Stomach smooth muscle (tissue), 2 donors: ENCODE data around the gene ROBO3.
A peak's percentile ranks its signal among the peaks of the same experiment; 100 is the strongest.

Experiments used
- H3K27ac ChIP-seq: one replicate; pipeline ENCODE4 v1.7.0; 2013; ENCODE audit warnings: mild to moderate bottlenecking, low read length, inconsistent platforms
- H3K27me3 ChIP-seq, 2 donors: one replicate each; pipeline ENCODE4 v1.7.0; 2013; ENCODE audit warnings: low read length in 2 of 2; ENCODE audit not compliant: insufficient read depth in 2 of 2, control insufficient read depth in 1 of 2
- H3K36me3 ChIP-seq, 2 donors: one replicate each; pipeline ENCODE4 v1.7.0; 2013; ENCODE audit warnings: low read length in 2 of 2; ENCODE audit not compliant: control insufficient read depth in 2 of 2, insufficient read depth in 2 of 2
- H3K4me1 ChIP-seq: one replicate; pipeline ENCODE4 v1.7.0; 2013; ENCODE audit warnings: low read length; ENCODE audit not compliant: control insufficient read depth, insufficient read depth
- H3K4me3 ChIP-seq, 2 donors: one replicate each; pipeline ENCODE4 v1.7.0; 2013; ENCODE audit warnings: low read length in 2 of 2
- H3K9ac ChIP-seq, 2 donors: one replicate each; pipeline ENCODE4 v1.7.0; 2013; ENCODE audit warnings: low read length in 2 of 2, mild to moderate bottlenecking in 1 of 2
- H3K9me3 ChIP-seq, 2 donors: one replicate each; pipeline ENCODE4 v1.7.0; 2013; ENCODE audit warnings: low read length in 2 of 2; ENCODE audit not compliant: control insufficient read depth in 2 of 2
- donor health status: healthy.
- donor health status: Pancreatic carcinoma.

ROBO3 gene

GRCh38 chr11:124900464-124900863 is 35.2 kb downstream of the ROBO3 start:
- Histone ChIP-seq H3K9me3 (no peaks in the 10 kb centered on the region), H3K4me3 (no peak overlapping the region), H3K36me3 (no peaks in the 10 kb centered on the region), H3K27me3 (no peaks in the 10 kb centered on the region), H3K9ac (no peak overlapping the region), H3K4me1 (peaks cover 15% of the 10 kb centered on the region), H3K27ac (no peak overlapping the region)

- peaks cover 10% of the 10 kb centered on the region for H3K4me1 ChIP-seq
- no peaks in the 10 kb centered on the region for H3K27me3 ChIP-seq
- H3K36me3 ChIP-seq: no peaks in the 10 kb centered on the region
- no peaks in the 10 kb centered on the region for H3K9me3 ChIP-seq
- no peak overlapping the region for H3K9ac ChIP-seq
- no peak overlapping the region for H3K4me3 ChIP-seq
- no peak overlapping the region for H3K27ac ChIP-seq
Observed at GRCh38 chr11:124902616-124903015, 37.4 kb downstream of the ROBO3 start.

GRCh38 chr11:124915541-124916369 is 50.5 kb downstream of the ROBO3 start:
- H3K27me3 ChIP-seq: peaks cover 0 to 8% of the 10 kb centered on the region in 2 donors
- no peak overlapping the region for H3K4me3 ChIP-seq
- H3K4me1 ChIP-seq: no peaks in the 10 kb centered on the region
- no peak overlapping the region for H3K27ac ChIP-seq
- no peak overlapping the region for H3K9ac ChIP-seq
- H3K36me3 ChIP-seq: no peaks in the 10 kb centered on the region
- no peaks in the 10 kb centered on the region for H3K9me3 ChIP-seq

- Histone ChIP-seq H3K4me1 (peaks cover 4% of the 10 kb centered on the region), H3K9ac (no peak overlapping the region), H3K36me3 (no peaks in the 10 kb centered on the region), H3K27me3 (peaks cover 2 to 9% of the 10 kb centered on the region in 2 donors), H3K9me3 (no peaks in the 10 kb centered on the region), H3K4me3 (no peak overlapping the region), H3K27ac (no peak overlapping the region)
Observed at GRCh38 chr11:124916370-124916710, 51.1 kb downstream of the ROBO3 start.

- H3K27me3 ChIP-seq: peaks cover 8 to 12% of the 10 kb centered on the region in 2 donors
- no peak overlapping the region for H3K4me3 ChIP-seq
- H3K36me3 ChIP-seq: no peaks in the 10 kb centered on the region
- H3K9me3 ChIP-seq: no peaks in the 10 kb centered on the region
- H3K4me1 ChIP-seq: peaks cover 4% of the 10 kb centered on the region
- H3K9ac ChIP-seq: no peak overlapping the region
- no peak overlapping the region for H3K27ac ChIP-seq
Observed at GRCh38 chr11:124917115-124917637, 51.9 kb downstream of the ROBO3 start.

- Histone ChIP-seq H3K4me3 (no peak within 1 kb of the TSS), H3K9me3 (no peaks in the 10 kb centered on the region), H3K36me3 (no peaks in the 10 kb centered on the region), H3K27ac (no peak within 1 kb of the TSS), H3K4me1 (peaks cover 4% of the 10 kb centered on the region), H3K9ac (no peak within 1 kb of the TSS), H3K27me3 (peaks cover 8 to 17% of the 10 kb centered on the region in 2 donors)
Observed at GRCh38 chr11:124918950-124919349, 53.7 kb downstream of the ROBO3 start, which contains the start of gene HEPN1. Gene HEPN1 (plus strand): TSS chr11:124919250.

GRCh38 chr11:124919898-124920297 is 54.7 kb downstream of the ROBO3 start:
- Histone ChIP-seq H3K4me1 (peaks cover 4% of the 10 kb centered on the region), H3K27me3 (peaks cover 8 to 17% of the 10 kb centered on the region in 2 donors), H3K27ac (no peak overlapping the region), H3K4me3 (no peak overlapping the region), H3K36me3 (no peaks in the 10 kb centered on the region), H3K9ac (no peak overlapping the region), H3K9me3 (no peaks in the 10 kb centered on the region)

- Histone ChIP-seq H3K36me3 (no peaks in the 10 kb centered on the region), H3K4me3 (no peak overlapping the region), H3K4me1 (peaks cover 4% of the 10 kb centered on the region), H3K27me3 (peaks cover 8 to 17% of the 10 kb centered on the region in 2 donors), H3K9ac (no peak overlapping the region), H3K27ac (no peak overlapping the region), H3K9me3 (no peaks in the 10 kb centered on the region)
Observed at GRCh38 chr11:124920356-124920755, 55.1 kb downstream of the ROBO3 start.

GRCh38 chr11:124920870-124921609 is 55.8 kb downstream of the ROBO3 start:
- Histone ChIP-seq H3K9me3 (no peaks in the 10 kb centered on the region), H3K36me3 (no peaks in the 10 kb centered on the region), H3K9ac (no peak overlapping the region), H3K4me3 (peak overlapping the region; percentile 2 to 66), H3K27me3 (peaks cover 8 to 17% of the 10 kb centered on the region in 2 donors), H3K4me1 (peaks cover 4% of the 10 kb centered on the region), H3K27ac (no peak overlapping the region)

GRCh38 chr11:124922831-124923230 is 57.6 kb downstream of the ROBO3 start:
- no peak overlapping the region for H3K4me3 ChIP-seq
- H3K4me1 ChIP-seq: peaks cover 4% of the 10 kb centered on the region
- no peaks in the 10 kb centered on the region for H3K9me3 ChIP-seq
- no peaks in the 10 kb centered on the region for H3K36me3 ChIP-seq
- peaks cover 8 to 13% of the 10 kb centered on the region in 2 donors for H3K27me3 ChIP-seq
- H3K9ac ChIP-seq: no peak overlapping the region
- no peak overlapping the region for H3K27ac ChIP-seq
